Measurements from ENCODE around the gene COG4.

COG4 gene

GRCh38 chr16:70495425-70496182 lies 27.8 kb downstream of the COG4 start:
- H3K36me3 ChIP-seq (ENCODE audit: insufficient read depth, low read length), result peaks cover 48% of the 10 kb centered on the region
- no peaks in the 10 kb centered on the region for H3K27me3 ChIP-seq (ENCODE audit: insufficient read depth, low read length, poor library complexity)
- no peak overlapping the region for H2AFZ ChIP-seq (ENCODE audit: low read depth, low read length)
- H3K79me2 ChIP-seq (ENCODE audit: insufficient read depth, low read length), result no peaks in the 10 kb centered on the region
- H3K27ac ChIP-seq (ENCODE audit: low read length), result no peak overlapping the region
- H3K9ac ChIP-seq (ENCODE audit: low read depth, low read length), result no peak overlapping the region
- H3K9me3 ChIP-seq (ENCODE audit: insufficient read depth, low read length, severe bottlenecking), result no peaks in the 10 kb centered on the region
- ATAC-seq (ENCODE audit: insufficient read depth, low read depth) (no peak), DNase-seq (no peak)
- H3K4me1 ChIP-seq (ENCODE audit: insufficient read depth, low read length), result no peaks in the 10 kb centered on the region
- H3K4me2 ChIP-seq (ENCODE audit: insufficient read depth, low read length), result no peak overlapping the region
- no peaks in the 10 kb centered on the region for H4K20me1 ChIP-seq (ENCODE audit: insufficient read depth, low read length)
- no peak overlapping the region for H3K4me3 ChIP-seq (ENCODE audit: low read depth in 1 of 2, low read length in 2 of 2)
- no peak for TF ChIP-seq CTCF (IDR thresholded peaks at IDR 0.05; ENCODE audit: borderline replicate concordance, extremely low read depth, low read length, poor library complexity, severe bottlenecking)
- no peak for TF ChIP-seq EZH2 (IDR thresholded peaks at IDR 0.05; ENCODE audit: borderline replicate concordance, low read depth, low read length, severe bottlenecking)

- Histone ChIP-seq H3K27me3 (ENCODE audit: insufficient read depth, low read length, poor library complexity) (no peaks in the 10 kb centered on the region), H3K4me3 (ENCODE audit: low read depth in 1 of 2, low read length in 2 of 2) (no peak overlapping the region), H3K79me2 (ENCODE audit: insufficient read depth, low read length) (no peaks in the 10 kb centered on the region), H3K4me1 (ENCODE audit: insufficient read depth, low read length) (no peaks in the 10 kb centered on the region), H3K27ac (ENCODE audit: low read length) (no peak overlapping the region), H3K9ac (ENCODE audit: low read depth, low read length) (no peak overlapping the region), H2AFZ (ENCODE audit: low read depth, low read length) (no peak overlapping the region), H3K36me3 (ENCODE audit: insufficient read depth, low read length) (peaks cover 52% of the 10 kb centered on the region), H4K20me1 (ENCODE audit: insufficient read depth, low read length) (no peaks in the 10 kb centered on the region), H3K4me2 (ENCODE audit: insufficient read depth, low read length) (no peak overlapping the region), H3K9me3 (ENCODE audit: insufficient read depth, low read length, severe bottlenecking) (no peaks in the 10 kb centered on the region)
- TF ChIP-seq CTCF (IDR thresholded peaks at IDR 0.05; ENCODE audit: borderline replicate concordance, extremely low read depth, low read length, poor library complexity, severe bottlenecking) (no peak), EZH2 (IDR thresholded peaks at IDR 0.05; ENCODE audit: borderline replicate concordance, low read depth, low read length, severe bottlenecking) (no peak)
- DNase-seq (no peak), ATAC-seq (ENCODE audit: insufficient read depth, low read depth) (no peak)
These were observed 28.6 kb downstream of the COG4 start for GRCh38 chr16:70494777-70495176.

DNA sequence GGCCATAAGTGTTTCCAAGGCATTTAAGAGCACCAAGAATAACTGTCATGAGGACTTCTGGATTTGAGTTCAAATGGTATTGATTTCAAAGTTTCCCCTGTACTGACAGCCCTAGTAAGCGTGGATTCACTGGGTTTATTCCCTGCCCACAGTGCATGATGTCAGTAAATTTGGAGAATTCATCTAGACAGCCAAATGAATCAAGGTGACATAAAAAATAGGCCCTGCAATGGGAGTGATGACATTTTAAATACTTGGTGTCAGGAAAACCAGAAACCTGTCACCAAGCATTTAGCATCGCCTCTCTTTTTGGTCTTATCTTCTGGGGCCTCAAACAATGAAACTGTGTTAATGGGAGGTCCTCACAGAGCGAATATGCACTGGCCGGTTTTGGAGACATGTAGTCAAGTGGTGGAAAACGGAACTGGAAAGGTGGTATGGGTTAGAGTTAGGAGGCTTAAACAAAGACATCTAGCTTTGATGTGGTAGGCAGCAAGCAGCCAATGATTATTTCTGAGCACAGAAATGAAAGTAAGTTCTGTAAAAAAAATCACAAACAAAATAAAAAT lies 29.1 kb downstream of the COG4 start:
- TF ChIP-seq EZH2 (IDR thresholded peaks at IDR 0.05; ENCODE audit: borderline replicate concordance, low read depth, low read length, severe bottlenecking) (no peak), CTCF (IDR thresholded peaks at IDR 0.05; ENCODE audit: borderline replicate concordance, extremely low read depth, low read length, poor library complexity, severe bottlenecking) (no peak)
- no peak overlapping the region for H3K4me3 ChIP-seq (ENCODE audit: low read depth in 1 of 2, low read length in 2 of 2)
- no peak overlapping the region for H3K9ac ChIP-seq (ENCODE audit: low read depth, low read length)
- H3K4me2 ChIP-seq (ENCODE audit: insufficient read depth, low read length), result no peak overlapping the region
- no peaks in the 10 kb centered on the region for H4K20me1 ChIP-seq (ENCODE audit: insufficient read depth, low read length)
- H3K79me2 ChIP-seq (ENCODE audit: insufficient read depth, low read length), result no peaks in the 10 kb centered on the region
- peaks cover 55% of the 10 kb centered on the region for H3K36me3 ChIP-seq (ENCODE audit: insufficient read depth, low read length)
- DNase-seq, result no peak
- no peaks in the 10 kb centered on the region for H3K27me3 ChIP-seq (ENCODE audit: insufficient read depth, low read length, poor library complexity)
- no peaks in the 10 kb centered on the region for H3K9me3 ChIP-seq (ENCODE audit: insufficient read depth, low read length, severe bottlenecking)
- no peaks in the 10 kb centered on the region for H3K4me1 ChIP-seq (ENCODE audit: insufficient read depth, low read length)
- H2AFZ ChIP-seq (ENCODE audit: low read depth, low read length), result no peak overlapping the region
- no peak overlapping the region for H3K27ac ChIP-seq (ENCODE audit: low read length)
- ATAC-seq (ENCODE audit: insufficient read depth, low read depth), result peak; percentile 73
